ENCODE measurements around the gene GNG11.

The GNG11 gene

GRCh38 chr7:93926800-93927199, 5.3 kb downstream of the GNG11 start:
- FAIRE-seq (no peak), DNase-seq (ENCODE audit: insufficient read length, low spot score) (no peak)
- TF ChIP-seq CTCF (IDR thresholded peaks at IDR 0.05; ENCODE audit: insufficient read depth, missing control alignments): no peak

DNA sequence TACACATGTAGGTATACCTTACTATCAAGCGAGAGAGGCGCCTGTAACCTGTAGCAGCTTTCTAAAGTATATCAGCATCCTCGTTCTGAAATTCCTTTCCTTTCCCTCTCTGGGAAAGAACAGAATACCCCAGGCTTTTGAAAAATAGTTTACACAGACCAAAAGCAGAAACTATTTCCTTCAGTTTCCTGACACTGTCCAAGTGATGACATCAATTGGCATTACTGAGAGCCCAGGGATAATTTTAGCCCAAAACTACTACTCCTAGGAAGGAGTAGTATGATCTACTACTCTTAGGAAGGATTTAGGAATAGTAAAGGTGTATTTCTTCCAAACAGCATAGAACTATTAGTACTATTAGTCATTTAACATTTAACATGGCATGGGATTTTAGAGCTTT, 6.0 kb downstream of the GNG11 start:
- FAIRE-seq: no peak
- DNase-seq (ENCODE audit: insufficient read length, low spot score): no peak
- no peak for TF ChIP-seq CTCF (IDR thresholded peaks at IDR 0.05; ENCODE audit: insufficient read depth, missing control alignments)

- no peak for TF ChIP-seq CTCF (IDR thresholded peaks at IDR 0.05; ENCODE audit: insufficient read depth, missing control alignments)
- DNase-seq (ENCODE audit: insufficient read length, low spot score) (no peak), FAIRE-seq (no peak)
These were observed 10.1 kb downstream of the GNG11 start for GRCh38 chr7:93931655-93932054.

GRCh38 chr7:93933156-93933555, 11.6 kb downstream of the GNG11 start:
- DNase-seq (ENCODE audit: insufficient read length, low spot score): no peak
- no peak for TF ChIP-seq CTCF (IDR thresholded peaks at IDR 0.05; ENCODE audit: insufficient read depth, missing control alignments)
- FAIRE-seq: no peak

GRCh38 chr7:93935102-93935501, 13.6 kb downstream of the GNG11 start:
- DNase-seq (ENCODE audit: insufficient read length, low spot score): no peak
- FAIRE-seq: no peak
- no peak for TF ChIP-seq CTCF (IDR thresholded peaks at IDR 0.05; ENCODE audit: insufficient read depth, missing control alignments)

- FAIRE-seq: no peak
- no peak for TF ChIP-seq CTCF (IDR thresholded peaks at IDR 0.05; ENCODE audit: insufficient read depth, missing control alignments)
These were observed 16.3 kb downstream of the GNG11 start for GRCh38 chr7:93937818-93938217.

DNA sequence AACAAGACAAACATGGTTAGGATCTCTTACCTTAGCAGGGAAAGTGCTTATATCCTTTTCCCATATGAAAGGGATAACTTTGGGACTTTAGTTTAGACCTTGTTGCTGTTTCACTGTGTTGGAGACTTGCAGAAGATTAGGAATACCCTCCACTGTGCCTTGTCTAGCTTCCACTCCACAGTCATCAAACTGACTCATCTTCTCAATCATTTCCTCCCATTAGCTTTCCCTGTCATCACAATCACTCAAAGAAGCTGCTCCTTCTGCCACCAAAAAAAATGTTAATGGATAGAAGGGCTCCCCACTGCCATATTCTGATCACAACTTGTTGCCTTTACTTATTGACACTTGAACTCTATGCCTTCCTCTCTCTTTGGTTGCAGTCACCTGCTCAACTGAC, 16.8 kb downstream of the GNG11 start:
- DNase-seq (ENCODE audit: insufficient read length, low spot score) (no peak), FAIRE-seq (no peak)
- TF ChIP-seq CTCF (IDR thresholded peaks at IDR 0.05; ENCODE audit: insufficient read depth, missing control alignments): no peak

More at GRCh38 chr7:93937818-93938217, 16.3 kb downstream of the GNG11 start:
- no peak for DNase-seq (ENCODE audit: insufficient read length, low spot score)
